ENCODE measurements around the gene ANKRD33. TPM values are rescaled to one million over a fixed set of nuclear protein-coding genes. Genes with fewer than 3 reads are reported as not detected.

Gene ANKRD33
- total RNA-seq, 2 donors from 2014 or later = 0.46 TPM; not detected in 1

- TF ChIP-seq CTCF (conservative IDR thresholded peaks at IDR 0.05) = no peak
- Histone ChIP-seq H3K36me3 (ENCODE audit: control insufficient read depth, insufficient read depth, low read length) (no peaks in the 10 kb centered on the region), H3K9ac (ENCODE audit: extremely low read depth, low read length, poor library complexity, severe bottlenecking) (no peak overlapping the region), H3K27ac (ENCODE audit: low read depth, low read length) (no peak overlapping the region), H3K4me1 (ENCODE audit: control insufficient read depth, insufficient read depth, low read length) (peaks cover 4% of the 10 kb centered on the region), H3K4me3 (ENCODE audit: low read length) (no peak overlapping the region), H3K27me3 (ENCODE audit: control insufficient read depth, insufficient read depth, low read length, poor library complexity, severe bottlenecking) (peaks cover 16% of the 10 kb centered on the region), H3K9me3 (ENCODE audit: control insufficient read depth, low read length) (no peaks in the 10 kb centered on the region)
- DNase-seq = peak; percentile 49
- H3K27me3 Mint-ChIP-seq (ENCODE audit: insufficient read depth) = peaks cover 70% of the 10 kb centered on the region
- H3K4me1 Mint-ChIP-seq = peaks cover 9% of the 10 kb centered on the region
- no peak overlapping the region for H3K4me3 Mint-ChIP-seq
- no peak overlapping the region for H3K27ac Mint-ChIP-seq
- H3K9me3 Mint-ChIP-seq = no peaks in the 10 kb centered on the region
- no peaks in the 10 kb centered on the region for H3K36me3 Mint-ChIP-seq (ENCODE audit: low read depth)
- 91 to 95% methylated on average over 4 to 5 of the region's 5 CpGs for WGBS, 2 experiments (ENCODE audit: insufficient coverage in 1 of 2, insufficient read length in 1 of 2)
Measured at GRCh38 chr12:51852404-51853137, 35.3 kb upstream of the ANKRD33 start.

- no peaks in the 10 kb centered on the region for H3K9me3 Mint-ChIP-seq
- Histone ChIP-seq H3K4me3 (ENCODE audit: low read length) (no peak overlapping the region), H3K27me3 (ENCODE audit: control insufficient read depth, insufficient read depth, low read length, poor library complexity, severe bottlenecking) (peaks cover 6% of the 10 kb centered on the region), H3K9me3 (ENCODE audit: control insufficient read depth, low read length) (no peaks in the 10 kb centered on the region), H3K27ac (ENCODE audit: low read depth, low read length) (peak overlapping the region; percentile 93), H3K36me3 (ENCODE audit: control insufficient read depth, insufficient read depth, low read length) (no peaks in the 10 kb centered on the region), H3K9ac (ENCODE audit: extremely low read depth, low read length, poor library complexity, severe bottlenecking) (no peak overlapping the region), H3K4me1 (ENCODE audit: control insufficient read depth, insufficient read depth, low read length) (peaks cover 4% of the 10 kb centered on the region)
- WGBS, 2 experiments (ENCODE audit: insufficient coverage in 1 of 2, insufficient read length in 1 of 2) = 25 to 27% methylated on average over 12 to 21 of the region's 21 CpGs
- DNase-seq = peak; percentile 95
- peaks cover 9% of the 10 kb centered on the region for H3K4me1 Mint-ChIP-seq
- peaks cover 60% of the 10 kb centered on the region for H3K27me3 Mint-ChIP-seq (ENCODE audit: insufficient read depth)
- TF ChIP-seq CTCF (conservative IDR thresholded peaks at IDR 0.05) = peak; percentile 15
- H3K4me3 Mint-ChIP-seq = peak overlapping the region; percentile 64
- H3K36me3 Mint-ChIP-seq (ENCODE audit: low read depth) = no peaks in the 10 kb centered on the region
- peak overlapping the region; percentile 85 for H3K27ac Mint-ChIP-seq
Measured at GRCh38 chr12:51855586-51856428, 32.1 kb upstream of the ANKRD33 start.

GRCh38 chr12:51860986-51861385 is 26.9 kb upstream of the ANKRD33 start:
- no peak for DNase-seq
- Histone ChIP-seq H3K36me3 (ENCODE audit: control insufficient read depth, insufficient read depth, low read length) (no peaks in the 10 kb centered on the region), H3K4me3 (ENCODE audit: low read length) (no peak overlapping the region), H3K27ac (ENCODE audit: low read depth, low read length) (no peak overlapping the region), H3K27me3 (ENCODE audit: control insufficient read depth, insufficient read depth, low read length, poor library complexity, severe bottlenecking) (peaks cover 29% of the 10 kb centered on the region), H3K9me3 (ENCODE audit: control insufficient read depth, low read length) (no peaks in the 10 kb centered on the region), H3K9ac (ENCODE audit: extremely low read depth, low read length, poor library complexity, severe bottlenecking) (no peak overlapping the region), H3K4me1 (ENCODE audit: control insufficient read depth, insufficient read depth, low read length) (peaks cover 13% of the 10 kb centered on the region)
- Mint-ChIP-seq H3K4me1 (peaks cover 21% of the 10 kb centered on the region), H3K9me3 (no peaks in the 10 kb centered on the region), H3K27me3 (ENCODE audit: insufficient read depth) (peaks cover 65% of the 10 kb centered on the region), H3K36me3 (ENCODE audit: low read depth) (no peaks in the 10 kb centered on the region), H3K27ac (no peak overlapping the region), H3K4me3 (no peak overlapping the region)
- no peak for TF ChIP-seq CTCF (conservative IDR thresholded peaks at IDR 0.05)
- WGBS, 2 experiments (ENCODE audit: insufficient coverage in 1 of 2, insufficient read length in 1 of 2) = 78 to 99% methylated on average over 1 to 3 of the region's 3 CpGs
